ENCODE data around the gene LDB3. TPM values are rescaled to one million over a fixed set of nuclear protein-coding genes. Genes with fewer than 3 reads are reported as not detected.

Gene LDB3
- total RNA-seq, 3 donors from 2014 or later (not counting 1 experiment from before 2014, with no cell fraction given), result 0.11 to 0.12 TPM; not detected in 1

DNA sequence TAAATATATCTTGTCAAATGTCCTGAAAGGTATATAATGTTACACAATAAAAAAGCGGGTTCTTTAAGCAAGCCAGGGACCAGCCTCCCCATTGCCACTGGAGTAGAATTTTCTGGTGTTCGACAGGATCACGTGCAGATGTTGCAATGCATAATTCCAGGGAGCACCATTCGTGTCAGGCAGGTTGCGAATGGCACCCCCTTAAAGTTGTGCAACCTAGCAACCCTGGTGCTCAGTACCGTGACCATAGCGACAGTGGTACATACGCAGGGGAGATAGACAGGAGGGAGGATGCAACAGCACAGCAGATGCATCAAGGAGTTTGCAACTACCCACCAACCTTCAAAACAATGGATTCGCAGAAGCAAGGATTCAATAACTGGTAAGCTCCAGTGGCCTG, 81.5 kb downstream of the LDB3 start:
- no peaks in the 10 kb centered on the region for H3K9me3 ChIP-seq (ENCODE audit: control insufficient read depth, insufficient read depth, low read length)
- intact Hi-C loops (cut with micrococcal nuclease), result no loop called here
- TF ChIP-seq, protein P1, sequence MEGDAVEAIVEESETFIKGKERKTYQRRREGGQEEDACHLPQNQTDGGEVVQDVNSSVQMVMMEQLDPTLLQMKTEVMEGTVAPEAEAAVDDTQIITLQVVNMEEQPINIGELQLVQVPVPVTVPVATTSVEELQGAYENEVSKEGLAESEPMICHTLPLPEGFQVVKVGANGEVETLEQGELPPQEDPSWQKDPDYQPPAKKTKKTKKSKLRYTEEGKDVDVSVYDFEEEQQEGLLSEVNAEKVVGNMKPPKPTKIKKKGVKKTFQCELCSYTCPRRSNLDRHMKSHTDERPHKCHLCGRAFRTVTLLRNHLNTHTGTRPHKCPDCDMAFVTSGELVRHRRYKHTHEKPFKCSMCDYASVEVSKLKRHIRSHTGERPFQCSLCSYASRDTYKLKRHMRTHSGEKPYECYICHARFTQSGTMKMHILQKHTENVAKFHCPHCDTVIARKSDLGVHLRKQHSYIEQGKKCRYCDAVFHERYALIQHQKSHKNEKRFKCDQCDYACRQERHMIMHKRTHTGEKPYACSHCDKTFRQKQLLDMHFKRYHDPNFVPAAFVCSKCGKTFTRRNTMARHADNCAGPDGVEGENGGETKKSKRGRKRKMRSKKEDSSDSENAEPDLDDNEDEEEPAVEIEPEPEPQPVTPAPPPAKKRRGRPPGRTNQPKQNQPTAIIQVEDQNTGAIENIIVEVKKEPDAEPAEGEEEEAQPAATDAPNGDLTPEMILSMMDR (IDR thresholded peaks at IDR 0.05), result no peak
- Mint-ChIP-seq H3K4me3 (no peak overlapping the region), H3K9me3 (no peaks in the 10 kb centered on the region), H3K27me3 (ENCODE audit: low read depth in 2 of 2) (peaks cover 4 to 8% of the 10 kb centered on the region in 2 donors), H3K36me3 (no peaks in the 10 kb centered on the region), H3K27ac (no peak overlapping the region), H3K4me1 (peaks cover 0 to 6% of the 10 kb centered on the region in 2 donors)
- DNase-seq (no peak), ATAC-seq (no peak)
- H3K27me3 ChIP-seq (ENCODE audit: control insufficient read depth, insufficient read depth, low read length), result no peaks in the 10 kb centered on the region
- WGBS (ENCODE audit: insufficient coverage), result 93% methylated on average over 9 of the region's 9 CpGs
- no peak overlapping the region for H3K4me3 ChIP-seq (ENCODE audit: low read length)
- H3K36me3 ChIP-seq (ENCODE audit: control insufficient read depth, insufficient read depth, low read length), result no peaks in the 10 kb centered on the region
- H3K27ac ChIP-seq (ENCODE audit: low read length), result no peak overlapping the region
- H3K4me1 ChIP-seq (ENCODE audit: control insufficient read depth, insufficient read depth, low read length), result no peaks in the 10 kb centered on the region

DNA sequence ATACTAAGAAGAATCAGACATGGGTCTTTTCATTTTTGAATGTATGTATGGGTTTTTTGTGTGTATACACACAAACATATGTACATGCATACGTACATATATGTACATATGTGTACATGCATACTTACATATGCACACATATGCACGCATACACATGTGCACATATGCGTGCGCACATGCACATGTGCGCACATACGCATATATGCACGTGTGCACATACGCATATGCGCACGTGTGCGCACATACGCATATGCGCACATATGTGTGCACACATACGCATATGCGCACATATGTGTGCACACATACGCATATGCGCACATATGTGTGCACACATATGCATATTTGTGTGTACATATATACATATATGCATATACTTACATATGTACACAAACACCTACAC, 83.2 kb downstream of the LDB3 start:
- ATAC-seq (no peak), DNase-seq (no peak)
- no peaks in the 10 kb centered on the region for H3K9me3 ChIP-seq (ENCODE audit: control insufficient read depth, insufficient read depth, low read length)
- no peaks in the 10 kb centered on the region for H3K27me3 ChIP-seq (ENCODE audit: control insufficient read depth, insufficient read depth, low read length)
- intact Hi-C loops (cut with micrococcal nuclease), result no loop called here
- H3K36me3 ChIP-seq (ENCODE audit: control insufficient read depth, insufficient read depth, low read length), result no peaks in the 10 kb centered on the region
- no peak overlapping the region for H3K27ac ChIP-seq (ENCODE audit: low read length)
- no peak overlapping the region for H3K4me3 Mint-ChIP-seq
- no peak overlapping the region for H3K4me3 ChIP-seq (ENCODE audit: low read length)
- H3K4me1 Mint-ChIP-seq, result peaks cover 6 to 16% of the 10 kb centered on the region in 2 donors
- no peak overlapping the region for H3K27ac Mint-ChIP-seq
- H3K27me3 Mint-ChIP-seq (ENCODE audit: low read depth in 2 of 2), result peaks cover 4 to 8% of the 10 kb centered on the region in 2 donors
- 98% methylated on average over 15 of the region's 17 CpGs for WGBS (ENCODE audit: insufficient coverage)
- no peaks in the 10 kb centered on the region for H3K36me3 Mint-ChIP-seq
- TF ChIP-seq, protein P1 (IDR thresholded peaks at IDR 0.05), result no peak
- H3K4me1 ChIP-seq (ENCODE audit: control insufficient read depth, insufficient read depth, low read length), result peaks cover 7% of the 10 kb centered on the region
- no peaks in the 10 kb centered on the region for H3K9me3 Mint-ChIP-seq

DNA sequence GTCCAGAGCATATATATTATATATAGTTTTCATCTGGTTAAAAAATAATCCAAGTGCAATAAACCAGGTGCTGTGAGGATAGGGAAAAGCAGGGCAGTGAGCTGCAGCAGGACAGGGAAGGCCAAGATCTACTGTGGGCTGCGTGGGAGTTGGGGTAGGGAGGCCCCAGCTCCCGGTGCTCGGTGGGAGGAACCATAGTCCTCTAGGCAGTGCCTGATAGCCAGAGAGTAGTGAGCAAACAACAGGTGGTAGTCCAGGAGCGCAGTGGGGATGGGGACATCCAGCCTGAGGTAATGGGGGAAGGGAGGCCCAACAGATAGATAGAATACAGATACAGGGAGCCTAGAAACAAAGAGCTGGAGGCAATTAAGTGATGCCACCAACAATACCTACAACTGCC, 84.0 kb downstream of the LDB3 start:
- H3K4me3 Mint-ChIP-seq, result no peak overlapping the region
- ATAC-seq (no peak), DNase-seq (no peak)
- H3K36me3 Mint-ChIP-seq, result no peaks in the 10 kb centered on the region
- TF ChIP-seq, protein P1 (IDR thresholded peaks at IDR 0.05), result no peak
- Histone ChIP-seq H3K27me3 (ENCODE audit: control insufficient read depth, insufficient read depth, low read length) (peaks cover 2% of the 10 kb centered on the region), H3K9me3 (ENCODE audit: control insufficient read depth, insufficient read depth, low read length) (no peaks in the 10 kb centered on the region), H3K4me1 (ENCODE audit: control insufficient read depth, insufficient read depth, low read length) (peaks cover 11% of the 10 kb centered on the region), H3K36me3 (ENCODE audit: control insufficient read depth, insufficient read depth, low read length) (no peaks in the 10 kb centered on the region), H3K27ac (ENCODE audit: low read length) (no peak overlapping the region), H3K4me3 (ENCODE audit: low read length) (no peak overlapping the region)
- peaks cover 7 to 18% of the 10 kb centered on the region in 2 donors for H3K4me1 Mint-ChIP-seq
- peaks cover 4 to 8% of the 10 kb centered on the region in 2 donors for H3K27me3 Mint-ChIP-seq (ENCODE audit: low read depth in 2 of 2)
- no peak overlapping the region for H3K27ac Mint-ChIP-seq
- H3K9me3 Mint-ChIP-seq, result no peaks in the 10 kb centered on the region
- intact Hi-C loops (cut with micrococcal nuclease), result no loop called here
- 88% methylated on average over 4 of the region's 4 CpGs for WGBS (ENCODE audit: insufficient coverage)

DNA sequence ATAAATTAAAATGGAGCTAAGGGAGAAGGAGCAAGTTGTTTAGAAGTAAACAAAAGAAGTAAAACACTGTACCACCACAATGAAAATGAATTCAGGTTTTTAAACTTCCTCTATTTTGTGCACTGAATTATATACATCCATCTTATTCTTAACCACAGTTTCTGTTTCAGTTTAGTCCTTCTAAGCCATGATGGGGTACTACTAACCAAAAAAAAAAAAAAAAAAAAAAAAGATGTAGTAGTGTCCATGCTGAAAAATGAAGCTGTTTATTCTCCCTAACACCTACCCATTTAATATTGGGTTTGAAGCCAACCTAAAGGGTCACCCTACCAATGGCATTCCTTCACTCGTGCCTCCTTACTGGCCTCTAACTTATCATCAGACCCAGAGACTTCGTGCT, 84.7 kb downstream of the LDB3 start:
- H3K9me3 ChIP-seq (ENCODE audit: control insufficient read depth, insufficient read depth, low read length), result no peaks in the 10 kb centered on the region
- H3K9me3 Mint-ChIP-seq, result no peaks in the 10 kb centered on the region
- H3K36me3 ChIP-seq (ENCODE audit: control insufficient read depth, insufficient read depth, low read length), result no peaks in the 10 kb centered on the region
- peaks cover 14% of the 10 kb centered on the region for H3K4me1 ChIP-seq (ENCODE audit: control insufficient read depth, insufficient read depth, low read length)
- no peak overlapping the region for H3K27ac ChIP-seq (ENCODE audit: low read length)
- H3K4me1 Mint-ChIP-seq, result peaks cover 15 to 21% of the 10 kb centered on the region in 2 donors
- TF ChIP-seq, protein P1 (IDR thresholded peaks at IDR 0.05), result no peak
- peaks cover 9% of the 10 kb centered on the region for H3K27me3 ChIP-seq (ENCODE audit: control insufficient read depth, insufficient read depth, low read length)
- no peak for DNase-seq
- intact Hi-C loops (cut with micrococcal nuclease), result no loop called here
- no peak overlapping the region for H3K27ac Mint-ChIP-seq
- WGBS (ENCODE audit: insufficient coverage), result 86% methylated on average over 1 of the region's 2 CpGs
- ATAC-seq, result no peak
- H3K27me3 Mint-ChIP-seq (ENCODE audit: low read depth in 2 of 2), result peaks cover 6 to 14% of the 10 kb centered on the region in 2 donors
- H3K4me3 ChIP-seq (ENCODE audit: low read length), result no peak overlapping the region
- no peaks in the 10 kb centered on the region for H3K36me3 Mint-ChIP-seq
- no peak overlapping the region for H3K4me3 Mint-ChIP-seq

All from natural killer cell (primary cell).